Aorta (tissue), 5 donors: ENCODE measurements around the gene LRP10. TPM values are rescaled to one million over a fixed set of nuclear protein-coding genes. Genes with fewer than 3 reads are reported as not detected.
"Not testable (repeated sequence)": the region's sequence is repeated elsewhere in the genome, so short reads cannot be mapped to it uniquely, and the experiment has no call there.

Source experiments
- ATAC-seq: fragments of 200-7000 bp; cut with Tn5 transposase; one replicate; pipeline ENCODE4 v1.9.1; 2022; ENCODE audit warnings: moderate library complexity; ENCODE audit not compliant: low FRiP score
- DNase-seq, 2 donors: peaks; one replicate each; pipeline ENCODE4 v3.0.0-alpha.2; 2020
- H3K27ac ChIP-seq, 2 donors: one replicate each; pipeline ENCODE4 v1.5.1; 2013; ENCODE audit warnings: low read length in 2 of 2, mild to moderate bottlenecking in 2 of 2, moderate library complexity in 2 of 2, control low read depth in 1 of 2, inconsistent platforms in 1 of 2, low read depth in 1 of 2
- H3K27me3 ChIP-seq, 2 donors: one replicate each; pipeline ENCODE4 v1.6.1; 2013; ENCODE audit warnings: control low read depth in 1 of 2, low read length in 1 of 2, mild to moderate bottlenecking in 1 of 2, moderate library complexity in 1 of 2; ENCODE audit not compliant: insufficient read depth in 2 of 2, control insufficient read depth in 1 of 2
- H3K36me3 ChIP-seq, 2 donors: one replicate each; pipeline ENCODE4 v1.6.1; 2013; ENCODE audit warnings: control low read depth in 1 of 2, low read length in 1 of 2, mild to moderate bottlenecking in 1 of 2; ENCODE audit not compliant: insufficient read depth in 2 of 2, control insufficient read depth in 1 of 2
- H3K4me1 ChIP-seq, 2 donors: one replicate each; pipeline ENCODE4 v1.6.1; 2013; ENCODE audit warnings: low read length in 2 of 2, control low read depth in 1 of 2, mild to moderate bottlenecking in 1 of 2, moderate library complexity in 1 of 2; ENCODE audit not compliant: insufficient read depth in 2 of 2, control insufficient read depth in 1 of 2
- H3K4me3 ChIP-seq, 2 donors: one replicate each; pipeline ENCODE4 v1.5.1; 2013; ENCODE audit warnings: low read length in 2 of 2, control low read depth in 1 of 2, mild to moderate bottlenecking in 1 of 2
- H3K9me3 ChIP-seq: one replicate; pipeline ENCODE4 v1.6.1; 2013; ENCODE audit warnings: mild to moderate bottlenecking, low read length; ENCODE audit not compliant: control insufficient read depth
- WGBS, 2 donors: extraction: QIAGEN DNeasy Blood & Tissue Kit; methylation state at CpG; one replicate each; pipeline ENCODE4 v1.1.7; 2013; 5-methylcytosine and 5-hydroxymethylcytosine counted together
- intact Hi-C, 2 donors: fragments of 100-400 bp; cut with DNase I; formaldehyde crosslinking; loops; one replicate each; pipeline versions ENCODE4 v1.14.2 to v1.15.0; 2022
- polyA plus RNA-seq, 2 donors: library from polyadenylated mRNA; stranded (reverse); fragments of 200-250 nt; gene quantifications; one replicate each; pipeline ENCODE4 v1.2.3, GENCODE V29; 2013
- total RNA-seq, 2 donors: library from RNA; stranded (reverse); fragmentation: NEBNext Ultra II Directional; extraction: Animal tissue kit (Norgen Biotek cat#: 25700); gene quantifications; one replicate each; pipeline ENCODE4 v1.2.1, GENCODE V29; 2021
- donor health status: healthy with polysubstance abuse.
- donor health status: Bipolar disorder and iron deficiency.
- donor health status: DM: no; HTN: no; CAD: no.
- donor health status: DM: no; HTN: no; CAD: no.
- donor health status: DM: yes; HTN: yes; CAD: no.

LRP10 gene
- total and polyA plus RNA-seq, 4 donors, result 53.0 to 187 (median 147) TPM

DNA sequence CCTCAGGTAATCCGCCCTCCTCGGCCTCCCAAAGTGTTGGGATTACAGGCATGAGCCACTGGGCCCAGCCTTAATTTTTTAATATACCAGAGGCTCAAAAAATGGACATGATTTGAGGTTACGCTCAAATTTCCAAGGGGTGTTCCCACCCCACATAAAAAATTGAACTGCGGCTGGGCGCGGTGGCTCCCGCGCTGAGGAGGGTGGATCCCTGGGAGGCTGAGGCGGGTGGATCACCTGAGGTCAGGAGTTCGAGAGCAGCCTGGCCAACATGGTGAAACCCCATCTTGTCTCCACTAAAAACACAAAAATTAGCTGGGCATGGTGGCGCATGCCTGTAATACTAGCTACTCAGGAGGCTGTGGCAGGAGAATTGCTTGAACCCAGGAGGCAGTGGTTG is 17.2 kb upstream of the LRP10 start:
- not testable (repeated sequence) for H3K9me3 ChIP-seq, H3K4me3 ChIP-seq, H3K27me3 ChIP-seq, H3K4me1 ChIP-seq, H3K27ac ChIP-seq, H3K36me3 ChIP-seq, ATAC-seq
- intact Hi-C loops, result loop anchor here in 1 of 2 donors (5.0 to 10.0 kb wide), 2 partner anchors 199 to 297 kb away; no protein-coding TSS in a partner anchor
- DNase-seq, result peak in 1 of 2 donors; percentile 63
- 96 to 97% methylated on average over 11 of the region's 11 CpGs for WGBS, 2 donors

DNA sequence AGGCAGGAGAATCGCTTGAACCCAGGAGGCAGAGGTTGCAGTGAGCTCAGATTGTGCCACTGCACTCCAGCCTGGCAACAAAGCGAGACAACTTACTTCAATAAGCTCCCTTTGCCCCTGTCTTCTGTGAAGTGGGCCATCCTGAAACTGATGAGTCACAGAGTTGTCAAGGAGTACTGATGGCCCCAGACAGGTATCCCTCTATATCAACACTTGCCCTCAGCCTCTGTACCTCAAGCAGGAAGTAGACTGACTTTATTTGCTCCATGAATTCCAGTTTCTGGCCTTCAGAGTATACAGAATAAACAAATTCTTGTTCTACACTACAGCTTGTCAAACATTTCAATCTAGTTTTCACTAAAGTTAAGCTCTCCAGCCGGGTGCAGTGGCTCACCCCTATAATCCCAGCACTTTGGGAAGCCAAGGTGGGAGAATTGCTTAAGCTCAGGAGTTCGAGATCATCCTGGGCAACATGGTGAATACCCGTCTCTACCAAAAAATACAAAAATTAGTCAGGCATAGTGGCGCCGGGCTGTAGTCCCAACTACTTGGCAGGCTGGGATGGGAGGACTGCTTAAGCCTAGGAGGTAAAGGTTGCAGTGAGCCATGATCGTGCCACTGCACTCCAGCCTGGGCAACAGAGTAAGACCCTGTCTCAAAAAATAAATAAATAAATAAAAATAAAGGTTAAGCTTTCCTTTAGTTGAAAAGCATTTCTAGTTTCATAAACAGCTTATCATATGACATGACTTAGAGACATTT is 16.4 kb upstream of the LRP10 start:
- Histone ChIP-seq H3K27ac (no peak overlapping the region), H3K4me1 (no peaks in the 10 kb centered on the region), H3K36me3 (no peaks in the 10 kb centered on the region), H3K9me3 (no peaks in the 10 kb centered on the region), H3K27me3 (no peaks in the 10 kb centered on the region), H3K4me3 (no peak overlapping the region)
- DNase-seq, result no peak
- no peak for ATAC-seq
- intact Hi-C loops, result loop anchor here in 1 of 2 donors (5.0 to 10.0 kb wide), 2 partner anchors 200 to 298 kb away; no protein-coding TSS in a partner anchor
- WGBS, 2 donors, result 88 to 91% methylated on average over 8 of the region's 8 CpGs

DNA sequence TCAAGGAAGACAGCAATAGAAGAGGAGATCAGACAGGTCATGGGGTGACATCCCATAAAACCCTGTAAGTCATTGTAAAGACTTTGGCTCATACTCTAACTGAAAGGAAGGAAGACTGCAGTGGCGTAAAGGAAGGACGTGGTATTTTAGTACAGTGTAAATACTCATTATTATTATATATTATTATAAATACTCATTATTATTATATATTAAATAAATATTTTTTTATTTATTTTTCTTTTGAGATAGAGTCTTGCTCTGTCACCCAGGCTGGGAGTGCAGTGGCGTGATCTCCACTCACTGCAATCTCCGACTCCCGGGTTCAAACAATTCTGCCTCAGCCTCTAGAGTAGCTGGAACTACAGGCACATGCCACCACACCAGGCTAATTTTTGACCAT is 15.1 kb upstream of the LRP10 start:
- H3K36me3 ChIP-seq, result no peaks in the 10 kb centered on the region
- H3K4me3 ChIP-seq, result no peak overlapping the region
- ATAC-seq (no peak), DNase-seq (no peak)
- H3K9me3 ChIP-seq, result no peaks in the 10 kb centered on the region
- intact Hi-C loops, result loop anchor here in 1 of 2 donors (10.0 kb wide), 1 partner anchor 202 kb away; no protein-coding TSS in a partner anchor
- no peaks in the 10 kb centered on the region for H3K27me3 ChIP-seq
- H3K27ac ChIP-seq, result no peak overlapping the region
- 96 to 97% methylated on average over 5 of the region's 5 CpGs for WGBS, 2 donors
- no peaks in the 10 kb centered on the region for H3K4me1 ChIP-seq

DNA sequence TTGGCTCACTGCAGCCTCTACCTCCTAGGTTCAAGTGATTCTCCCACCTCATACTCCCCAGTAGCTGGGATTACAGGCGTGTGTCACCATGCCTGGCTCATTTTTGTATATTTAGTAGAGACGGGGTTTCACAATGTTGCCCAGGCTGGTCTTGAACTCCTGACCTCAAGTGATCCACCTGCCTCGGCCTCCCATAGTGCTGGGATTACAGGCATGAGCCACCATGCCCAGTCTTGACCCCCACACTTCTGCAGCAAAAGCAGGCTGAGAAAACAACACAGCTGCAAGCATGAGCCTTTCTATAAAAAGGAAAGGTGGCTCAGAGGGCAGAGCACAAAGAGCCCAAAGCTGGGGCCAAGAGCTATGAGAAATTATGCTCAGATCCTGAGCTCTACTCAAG is 11.2 kb upstream of the LRP10 start:
- H3K27me3 ChIP-seq, intact Hi-C loops, ATAC-seq, H3K9me3 ChIP-seq, H3K27ac ChIP-seq, H3K36me3 ChIP-seq, H3K4me3 ChIP-seq, H3K4me1 ChIP-seq: not testable (repeated sequence)
- peak; percentile 4 to 6 for DNase-seq
- WGBS, 2 donors, result 58 to 80% methylated on average over 3 of the region's 3 CpGs

DNA sequence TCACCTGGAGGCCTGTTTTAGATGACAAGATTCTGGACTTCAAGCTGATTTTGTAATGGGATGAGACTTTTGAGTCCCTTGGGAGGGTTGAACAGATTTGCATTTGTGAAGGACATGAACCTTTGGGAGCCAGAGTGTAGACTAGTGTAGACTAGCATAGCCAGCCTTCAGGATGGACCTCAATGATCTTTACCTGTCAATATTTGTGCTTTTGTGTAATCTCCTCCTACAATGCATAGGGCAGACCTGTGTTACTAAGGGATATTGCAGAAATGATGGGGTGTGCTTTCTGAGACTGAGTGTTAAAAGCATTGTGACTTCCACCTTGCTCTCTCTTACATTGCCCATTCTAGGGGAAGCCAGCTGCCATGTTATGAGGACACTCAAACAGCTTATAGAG is 9.9 kb upstream of the LRP10 start:
- H3K27ac ChIP-seq, result no peak overlapping the region
- no peak overlapping the region for H3K4me3 ChIP-seq
- H3K27me3 ChIP-seq, result no peaks in the 10 kb centered on the region
- ATAC-seq (no peak), DNase-seq (no peak)
- no peaks in the 10 kb centered on the region for H3K36me3 ChIP-seq
- no peaks in the 10 kb centered on the region for H3K4me1 ChIP-seq
- no peaks in the 10 kb centered on the region for H3K9me3 ChIP-seq
- intact Hi-C loops, result no loop called here

DNA sequence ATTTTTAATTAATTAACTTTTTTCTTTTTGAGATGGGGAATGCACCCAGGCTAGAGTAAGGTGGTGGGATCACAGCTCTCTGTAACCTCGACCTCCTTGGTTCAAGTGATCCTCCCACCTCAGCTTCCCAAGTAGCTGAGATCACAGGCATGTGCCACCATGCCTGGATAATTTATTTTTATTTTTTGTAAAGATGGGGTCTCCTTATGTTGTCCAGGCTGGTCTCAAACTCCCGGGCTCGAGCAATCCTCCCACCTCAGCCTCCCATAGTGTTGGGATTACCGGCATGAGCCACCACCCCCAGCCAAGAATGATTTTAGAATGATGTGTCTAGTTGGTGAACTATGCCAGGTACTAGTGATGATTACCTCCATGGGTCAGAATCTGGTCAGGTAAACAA is 6.6 kb upstream of the LRP10 start:
- Histone ChIP-seq H3K4me3 (no peak overlapping the region), H3K36me3 (no peaks in the 10 kb centered on the region), H3K9me3 (no peaks in the 10 kb centered on the region), H3K27me3 (no peaks in the 10 kb centered on the region), H3K27ac (no peak overlapping the region), H3K4me1 (no peaks in the 10 kb centered on the region)
- ATAC-seq (no peak), DNase-seq (peak in 1 of 2 donors; percentile 32)
- intact Hi-C loops, result no loop called here
- 82 to 84% methylated on average over 4 of the region's 4 CpGs for WGBS, 2 donors

DNA sequence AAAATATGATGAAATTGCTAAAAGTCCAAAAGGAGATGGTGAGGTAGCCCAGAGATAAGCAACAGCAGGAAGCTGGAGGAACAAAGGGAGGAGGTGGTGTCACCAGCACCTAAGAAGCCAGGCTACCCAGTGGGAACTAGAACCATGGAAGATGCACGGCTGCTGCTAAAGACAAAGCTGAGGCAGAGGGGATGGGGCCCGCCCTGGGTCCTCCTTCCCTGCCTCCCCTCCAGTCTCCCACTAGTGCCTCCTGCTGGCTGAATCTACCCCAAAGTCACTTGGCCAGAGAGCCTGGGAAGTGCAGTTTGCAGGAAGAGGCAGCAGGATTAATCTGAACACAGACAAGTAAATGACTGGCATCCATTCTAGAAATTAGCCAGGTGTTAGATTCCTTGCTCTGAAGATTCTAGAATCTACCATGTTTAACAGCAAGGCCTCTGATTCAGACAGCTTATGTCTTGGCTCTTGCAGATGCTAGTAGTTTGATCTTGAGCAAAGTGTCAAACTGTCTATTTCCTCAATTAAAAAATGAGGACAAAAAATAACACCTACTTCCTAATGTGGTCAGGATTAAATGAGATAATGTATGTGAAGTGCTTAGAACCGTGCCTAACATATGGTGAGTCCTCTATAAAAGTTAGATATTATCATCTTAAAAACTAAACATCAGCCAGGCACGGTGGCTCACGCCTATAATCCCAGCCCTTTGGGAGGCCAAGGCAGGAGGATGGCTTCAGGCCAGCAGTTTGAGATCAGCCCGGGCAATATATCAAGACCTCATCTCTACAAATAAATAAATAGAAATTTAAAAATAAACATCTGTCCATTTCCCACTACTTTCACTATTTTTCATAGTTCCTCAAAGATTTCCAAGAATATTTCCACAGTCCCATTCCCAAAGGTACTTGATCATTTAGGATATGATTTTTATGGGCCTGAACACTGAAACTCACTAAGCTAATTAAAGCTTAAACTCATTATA is 5.8 kb upstream of the LRP10 start:
- 53 to 55% methylated on average over 6 of the region's 6 CpGs for WGBS, 2 donors

DNA sequence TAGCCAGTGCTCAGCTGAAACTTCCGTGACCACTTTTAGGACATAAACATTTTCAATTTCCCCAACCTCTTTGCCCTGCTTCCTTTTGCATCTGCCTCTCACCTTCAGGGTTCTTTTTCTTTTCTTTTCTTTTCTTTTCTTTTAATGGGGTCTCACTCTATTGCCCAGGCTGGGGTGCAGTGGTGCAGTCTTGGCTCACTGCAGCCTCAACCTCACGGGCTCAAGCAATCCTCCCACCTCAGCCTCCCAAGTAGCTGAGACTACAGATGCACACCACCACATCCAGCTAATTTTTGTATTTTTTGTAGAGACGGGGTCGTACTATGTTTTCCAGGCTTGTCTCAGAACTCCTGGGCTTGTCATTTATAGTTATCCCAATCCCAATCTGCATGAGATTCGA is 4.7 kb upstream of the LRP10 start:
- H3K27me3 ChIP-seq, result no peaks in the 10 kb centered on the region
- H3K4me1 ChIP-seq, result no peaks in the 10 kb centered on the region
- no peaks in the 10 kb centered on the region for H3K36me3 ChIP-seq
- no peak overlapping the region for H3K4me3 ChIP-seq
- ATAC-seq (no peak), DNase-seq (peak in 1 of 2 donors; percentile 25)
- intact Hi-C loops, result no loop called here
- 90 to 95% methylated on average over 5 of the region's 5 CpGs for WGBS, 2 donors
- H3K27ac ChIP-seq, result no peak overlapping the region
- no peaks in the 10 kb centered on the region for H3K9me3 ChIP-seq

More for the DNA sequence above, 5.8 kb upstream of the LRP10 start:
- Histone ChIP-seq H3K4me3 (no peak overlapping the region), H3K27ac (no peak overlapping the region), H3K9me3 (no peaks in the 10 kb centered on the region), H3K36me3 (no peaks in the 10 kb centered on the region), H3K4me1 (no peaks in the 10 kb centered on the region), H3K27me3 (no peaks in the 10 kb centered on the region)
- intact Hi-C loops, result no loop called here
- peak; percentile 47 to 53 for DNase-seq
- no peak for ATAC-seq
